VCaP (cell line): Measurements from ENCODE around the gene PITPNM1.
"Not testable (repeated sequence)": the region's sequence is repeated elsewhere in the genome, so short reads cannot be mapped to it uniquely, and the experiment has no call there.

ENCODE experiments used
- H3K27ac ChIP-seq: fragments of 450-650 bp; 2 replicates; pipeline ENCODE4 v1.5.1; 2017
- TF ChIP-seq, protein P1 (sequence below): fragments of 450-650 bp; conservative IDR thresholded peaks from 2 replicates; pipeline ENCODE4 v1.5.1; 2017; ENCODE audit warnings: mild to moderate bottlenecking, moderate library complexity

PITPNM1 gene

DNA sequence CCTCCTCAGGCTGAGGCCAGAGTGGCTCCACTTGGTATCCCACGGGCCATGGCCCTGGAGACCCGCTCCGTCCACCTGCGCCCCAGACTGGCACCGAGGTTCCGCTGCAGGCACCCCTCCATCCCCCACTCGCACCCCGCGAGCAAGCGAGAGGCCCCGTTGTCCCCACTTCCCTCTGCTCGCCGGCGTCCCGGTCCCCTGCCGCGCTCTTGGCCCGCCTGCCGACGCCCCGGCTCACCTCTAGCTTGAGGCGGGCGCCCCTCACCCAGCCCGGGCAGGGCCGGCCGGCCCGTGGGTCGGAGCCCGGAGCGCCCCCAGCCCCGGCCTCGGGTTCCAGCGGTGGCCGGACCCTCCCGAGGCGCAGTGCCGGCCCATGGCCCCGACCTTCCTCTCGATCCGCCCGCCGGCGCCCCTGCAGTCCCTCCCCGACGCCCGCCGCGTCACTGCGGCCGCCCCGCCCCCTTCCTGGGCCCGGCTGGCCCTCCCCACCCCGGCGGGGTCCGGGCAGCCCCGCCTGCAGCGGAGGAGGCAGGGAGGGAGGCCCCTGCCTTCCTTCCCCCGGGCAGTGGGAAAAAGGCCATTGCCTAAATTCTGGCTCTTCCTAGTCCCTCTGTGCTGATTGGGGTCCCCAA, at the start of gene PITPNM1:
TSS of gene PITPNM1 (minus strand) at position 414 of the 632 bp plus-strand sequence. CDS start 1,183 bp downstream, outside the sequence.
- TF ChIP-seq, protein P1, sequence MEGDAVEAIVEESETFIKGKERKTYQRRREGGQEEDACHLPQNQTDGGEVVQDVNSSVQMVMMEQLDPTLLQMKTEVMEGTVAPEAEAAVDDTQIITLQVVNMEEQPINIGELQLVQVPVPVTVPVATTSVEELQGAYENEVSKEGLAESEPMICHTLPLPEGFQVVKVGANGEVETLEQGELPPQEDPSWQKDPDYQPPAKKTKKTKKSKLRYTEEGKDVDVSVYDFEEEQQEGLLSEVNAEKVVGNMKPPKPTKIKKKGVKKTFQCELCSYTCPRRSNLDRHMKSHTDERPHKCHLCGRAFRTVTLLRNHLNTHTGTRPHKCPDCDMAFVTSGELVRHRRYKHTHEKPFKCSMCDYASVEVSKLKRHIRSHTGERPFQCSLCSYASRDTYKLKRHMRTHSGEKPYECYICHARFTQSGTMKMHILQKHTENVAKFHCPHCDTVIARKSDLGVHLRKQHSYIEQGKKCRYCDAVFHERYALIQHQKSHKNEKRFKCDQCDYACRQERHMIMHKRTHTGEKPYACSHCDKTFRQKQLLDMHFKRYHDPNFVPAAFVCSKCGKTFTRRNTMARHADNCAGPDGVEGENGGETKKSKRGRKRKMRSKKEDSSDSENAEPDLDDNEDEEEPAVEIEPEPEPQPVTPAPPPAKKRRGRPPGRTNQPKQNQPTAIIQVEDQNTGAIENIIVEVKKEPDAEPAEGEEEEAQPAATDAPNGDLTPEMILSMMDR = no peak
- peak within 1 kb of the TSS; percentile 93 for H3K27ac ChIP-seq

DNA sequence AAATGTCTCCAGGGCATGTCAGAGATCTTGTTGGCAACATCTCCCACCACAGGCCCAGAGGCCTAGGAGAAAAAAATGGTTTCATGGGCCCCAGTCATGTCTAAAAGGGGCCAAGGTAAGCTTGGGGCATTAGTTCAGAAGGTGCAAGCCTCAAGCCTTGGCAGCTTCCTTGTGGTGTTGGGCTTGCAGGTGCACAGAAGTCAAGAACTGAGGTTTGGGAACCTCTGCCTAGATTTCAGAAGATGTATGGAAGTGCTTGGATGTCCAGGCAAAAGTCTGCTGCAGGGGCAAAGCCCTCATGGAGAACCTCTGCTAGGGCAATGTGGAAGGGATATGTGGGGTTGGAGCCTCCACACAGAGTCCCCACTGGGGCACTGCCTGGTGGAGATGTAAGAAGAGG, 46.5 kb upstream of the PITPNM1 start:
- H3K27ac ChIP-seq = not testable (repeated sequence)

DNA sequence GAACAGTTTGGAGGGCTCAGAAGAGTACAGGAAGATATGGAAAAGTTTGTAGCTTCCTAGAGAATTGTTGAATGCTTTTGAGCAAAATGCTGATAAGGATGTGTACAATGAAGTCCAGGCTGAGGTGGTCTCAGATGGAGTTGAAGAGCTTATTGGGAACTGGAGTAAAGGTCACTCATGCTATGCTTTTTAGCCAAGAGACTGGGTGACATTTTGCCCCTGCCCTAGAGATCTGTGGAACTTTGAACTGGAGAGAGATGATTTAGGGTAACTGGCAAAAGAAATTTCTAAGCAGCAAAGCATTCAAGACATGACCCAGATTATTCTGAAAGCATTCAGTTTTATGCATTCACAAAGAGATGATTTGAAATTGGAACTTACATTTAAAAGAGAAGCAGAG, 46.0 kb upstream of the PITPNM1 start:
- H3K27ac ChIP-seq = no peak overlapping the region
- TF ChIP-seq, protein P1 = no peak

DNA sequence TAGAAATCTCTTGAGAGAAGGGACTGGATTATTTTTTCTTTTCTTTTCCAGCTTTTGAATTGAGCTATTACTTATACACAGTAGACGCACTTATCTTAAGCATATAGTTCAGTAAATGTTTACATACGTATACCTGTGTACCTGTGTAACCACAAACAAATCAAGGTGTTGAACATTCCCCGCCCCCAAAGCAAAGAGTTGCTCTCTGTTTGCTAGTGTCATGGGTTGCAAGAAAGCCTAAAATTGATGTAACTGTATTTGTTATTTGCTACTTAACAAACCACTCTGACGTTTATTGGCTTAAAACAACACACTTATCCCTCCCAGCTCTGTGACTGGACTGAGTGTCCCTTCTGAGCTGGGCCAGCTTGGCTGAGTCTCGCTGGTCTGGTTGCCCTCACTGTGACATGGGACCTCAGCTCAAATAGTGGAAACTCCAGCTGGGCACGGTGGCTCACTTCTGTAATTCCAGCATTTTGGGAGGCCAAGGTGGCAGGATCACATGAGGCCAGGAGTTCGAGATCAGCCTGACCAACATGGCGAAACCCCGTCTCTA, 43.5 kb upstream of the PITPNM1 start:
- TF ChIP-seq, protein P1 = no peak
- no peak overlapping the region for H3K27ac ChIP-seq

DNA sequence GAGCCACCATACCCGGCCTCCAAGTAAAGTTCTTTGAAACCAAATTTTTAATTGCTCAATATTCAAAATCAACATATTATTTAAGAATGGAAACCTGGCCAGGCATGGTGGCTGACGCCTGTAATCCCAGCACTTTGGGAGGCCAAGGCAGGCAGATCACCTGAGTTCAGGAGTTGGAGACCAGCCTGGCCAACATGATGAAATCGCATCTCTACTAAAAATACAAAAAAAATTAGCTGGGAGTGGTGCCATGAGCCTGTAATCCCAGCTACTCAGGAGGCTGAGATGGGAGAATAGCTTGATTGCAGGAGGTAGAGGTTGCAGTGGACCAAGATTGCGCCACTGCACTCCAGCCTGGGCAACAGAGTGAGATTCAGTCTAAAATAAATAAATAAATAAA, 42.9 kb upstream of the PITPNM1 start:
- not testable (repeated sequence) for H3K27ac ChIP-seq

DNA sequence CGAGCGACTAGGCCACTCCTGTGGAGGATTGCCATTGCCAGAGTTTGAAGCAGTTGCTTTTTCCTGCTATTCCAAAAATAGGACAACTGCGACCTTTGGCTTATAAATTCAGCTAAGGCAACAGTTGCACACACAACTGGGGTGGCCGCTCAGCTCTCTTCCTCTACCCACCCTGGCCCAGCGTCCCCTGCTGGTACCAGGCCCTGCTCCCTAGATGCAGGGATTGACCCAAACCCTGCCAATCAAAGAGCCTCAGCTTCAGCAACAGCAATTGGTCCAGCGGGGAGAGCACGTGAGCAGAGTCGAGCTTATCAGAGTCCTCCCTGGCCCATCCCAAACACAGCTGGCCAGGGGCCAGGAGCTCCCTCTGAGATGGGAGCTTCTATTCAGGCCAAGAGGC, 40.1 kb upstream of the PITPNM1 start:
- no peak overlapping the region for H3K27ac ChIP-seq
- TF ChIP-seq, protein P1 = no peak

DNA sequence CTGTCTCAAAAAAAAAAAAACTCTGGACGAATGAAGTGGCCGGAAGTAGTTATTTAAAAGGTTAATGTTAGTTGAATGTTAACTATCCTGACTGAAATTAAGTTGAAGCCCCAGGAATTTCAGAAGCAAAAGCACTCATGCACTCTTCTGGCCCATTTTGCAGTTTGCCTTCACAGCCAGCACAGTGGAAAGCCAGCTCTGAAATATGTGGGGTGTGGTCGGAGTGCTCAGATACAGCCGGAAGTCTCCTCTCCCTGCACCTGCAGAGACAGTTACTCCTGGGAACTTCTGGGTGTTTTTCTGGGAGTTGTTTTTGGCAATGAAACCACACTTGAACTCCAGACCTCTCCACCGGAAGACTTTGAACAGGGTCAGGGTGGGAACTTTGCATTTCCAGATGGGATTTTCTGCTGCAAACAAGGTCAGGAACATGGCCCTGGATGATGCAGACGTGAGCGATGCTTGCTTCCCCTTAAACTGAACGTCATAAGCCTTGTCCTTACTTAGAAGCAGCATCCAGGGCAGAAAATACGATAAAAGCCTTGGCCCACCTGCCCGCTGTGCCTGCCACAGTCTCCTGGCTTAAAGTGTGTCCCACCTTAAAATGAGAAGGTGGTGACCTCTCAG, 39.6 kb upstream of the PITPNM1 start:
- TF ChIP-seq, protein P1 = no peak
- H3K27ac ChIP-seq = no peak overlapping the region

DNA sequence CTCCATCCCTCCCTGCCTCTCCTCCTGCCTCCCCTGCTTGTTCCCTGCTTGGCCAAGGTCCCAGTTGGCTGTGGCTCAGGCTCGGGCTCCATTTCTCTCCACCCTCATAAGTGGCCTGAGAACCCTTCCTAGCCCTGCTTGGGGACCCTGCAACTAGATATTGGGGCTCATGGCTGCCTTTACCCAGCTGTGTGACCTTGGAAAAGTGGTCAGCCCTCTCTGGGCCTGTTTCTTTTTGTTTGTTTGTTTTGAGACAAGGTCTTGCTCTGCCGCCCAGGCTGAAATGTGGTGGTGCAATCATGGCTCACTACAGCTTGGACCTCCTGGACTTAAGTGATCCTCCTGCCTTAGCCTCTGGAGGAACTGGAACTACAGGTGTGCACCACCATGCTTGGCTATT, 38.4 kb upstream of the PITPNM1 start:
- TF ChIP-seq, protein P1 = no peak
- no peak overlapping the region for H3K27ac ChIP-seq
